HG03521 (cell line): ENCODE results near the gene UBAP2L.

Source experiments
- ATAC-seq: cut with Tn5 transposase; IDR thresholded peaks from one replicate; pipeline ENCODE4 v1.9.1; 2021; ENCODE audit warnings: mild to moderate bottlenecking, moderate library complexity; ENCODE audit not compliant: unreplicated experiment

UBAP2L gene

GRCh38 chr1:154220071-154220969 lies at the start of gene UBAP2L:
Gene UBAP2L, plus strand, starts transcription at chr1:154220955. Its CDS starts 4,169 bp downstream, at chr1:154225124.
- ATAC-seq: peak; percentile 89

- ATAC-seq: no peak
Observed at GRCh38 chr1:154171223-154171583, 49.6 kb upstream of the UBAP2L start.

- ATAC-seq: no peak
Observed at GRCh38 chr1:154171880-154172279, 48.9 kb upstream of the UBAP2L start.

- no peak for ATAC-seq
Observed at GRCh38 chr1:154174654-154175053, 46.1 kb upstream of the UBAP2L start.

GRCh38 chr1:154176337-154176736 lies 44.4 kb upstream of the UBAP2L start:
- ATAC-seq: no peak

- no peak for ATAC-seq
Observed at GRCh38 chr1:154178013-154178412, 42.7 kb upstream of the UBAP2L start.

- ATAC-seq: no peak
Observed at GRCh38 chr1:154178911-154179811, 41.6 kb upstream of the UBAP2L start.

GRCh38 chr1:154179946-154180687 lies 40.6 kb upstream of the UBAP2L start:
- ATAC-seq: no peak

GRCh38 chr1:154181944-154182343 lies 38.8 kb upstream of the UBAP2L start:
- no peak for ATAC-seq

- ATAC-seq: peak; percentile 47
Observed at GRCh38 chr1:154182344-154183045, 38.3 kb upstream of the UBAP2L start.

- ATAC-seq: peak; percentile 82
Observed at GRCh38 chr1:154183046-154183915, 37.5 kb upstream of the UBAP2L start.

GRCh38 chr1:154186177-154186576 lies 34.6 kb upstream of the UBAP2L start:
- no peak for ATAC-seq

GRCh38 chr1:154186852-154187501 lies 33.8 kb upstream of the UBAP2L start:
- no peak for ATAC-seq

GRCh38 chr1:154190550-154190949 lies 30.2 kb upstream of the UBAP2L start:
- ATAC-seq: no peak

- ATAC-seq: no peak
Observed at GRCh38 chr1:154191990-154192461, 28.7 kb upstream of the UBAP2L start, which contains the start of gene TPM3. Gene TPM3, minus strand, starts transcription at chr1:154192100. Its CDS starts 82 bp downstream, at chr1:154192018.

GRCh38 chr1:154192476-154192875 lies 28.3 kb upstream of the UBAP2L start:
- ATAC-seq: no peak

GRCh38 chr1:154193821-154194220 lies 26.9 kb upstream of the UBAP2L start:
- no peak for ATAC-seq

- ATAC-seq: no peak
Observed at GRCh38 chr1:154198756-154199562, 21.8 kb upstream of the UBAP2L start.
